DOHH2 (cell line): Measurements from ENCODE around the gene FOXJ2.

ENCODE experiments used
- EZH2phosphoT487 ChIP-seq: fragments of 200-600 bp; sonication (generic); IDR thresholded peaks from 2 replicates; pipeline ENCODE4 v1.6.1; 2017; ENCODE audit warnings: borderline replicate concordance, mild to moderate bottlenecking, antibody characterized with exemption, low read length, moderate library complexity, mixed read lengths
- TF ChIP-seq, protein P1 (sequence below): fragments of 200-600 bp; sonication (generic); IDR thresholded peaks from one replicate; pipeline ENCODE4 v1.5.1; 2014; ENCODE audit warnings: antibody characterized with exemption, mild to moderate bottlenecking, low read depth, low read length; ENCODE audit not compliant: poor library complexity, severe bottlenecking

DNA sequence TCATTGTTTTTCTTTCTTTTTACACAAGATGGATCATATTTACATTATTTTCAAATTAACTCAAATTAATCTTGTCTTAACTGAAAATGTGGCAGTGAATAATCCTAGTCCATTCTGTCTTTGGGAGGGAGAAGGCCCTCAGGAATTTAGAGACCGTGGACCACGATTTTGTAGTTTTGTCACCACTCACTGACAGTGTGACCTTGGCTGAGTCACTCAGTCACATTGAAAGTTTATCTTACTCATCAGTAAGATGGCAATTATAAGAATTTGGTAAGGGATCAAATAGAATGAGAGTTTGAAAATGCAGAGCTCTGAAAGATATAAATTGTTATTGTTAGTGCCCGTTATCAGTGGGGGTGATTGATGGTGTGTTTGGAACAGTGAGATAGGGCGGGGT, 16.4 kb downstream of the FOXJ2 start:
- TF ChIP-seq, protein P1, sequence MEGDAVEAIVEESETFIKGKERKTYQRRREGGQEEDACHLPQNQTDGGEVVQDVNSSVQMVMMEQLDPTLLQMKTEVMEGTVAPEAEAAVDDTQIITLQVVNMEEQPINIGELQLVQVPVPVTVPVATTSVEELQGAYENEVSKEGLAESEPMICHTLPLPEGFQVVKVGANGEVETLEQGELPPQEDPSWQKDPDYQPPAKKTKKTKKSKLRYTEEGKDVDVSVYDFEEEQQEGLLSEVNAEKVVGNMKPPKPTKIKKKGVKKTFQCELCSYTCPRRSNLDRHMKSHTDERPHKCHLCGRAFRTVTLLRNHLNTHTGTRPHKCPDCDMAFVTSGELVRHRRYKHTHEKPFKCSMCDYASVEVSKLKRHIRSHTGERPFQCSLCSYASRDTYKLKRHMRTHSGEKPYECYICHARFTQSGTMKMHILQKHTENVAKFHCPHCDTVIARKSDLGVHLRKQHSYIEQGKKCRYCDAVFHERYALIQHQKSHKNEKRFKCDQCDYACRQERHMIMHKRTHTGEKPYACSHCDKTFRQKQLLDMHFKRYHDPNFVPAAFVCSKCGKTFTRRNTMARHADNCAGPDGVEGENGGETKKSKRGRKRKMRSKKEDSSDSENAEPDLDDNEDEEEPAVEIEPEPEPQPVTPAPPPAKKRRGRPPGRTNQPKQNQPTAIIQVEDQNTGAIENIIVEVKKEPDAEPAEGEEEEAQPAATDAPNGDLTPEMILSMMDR = no peak
- no peak for TF ChIP-seq EZH2phosphoT487
